ENCODE data around the gene SLC9A4. TPM values are rescaled to one million over a fixed set of nuclear protein-coding genes. Genes with fewer than 3 reads are reported as not detected.

SLC9A4 gene
- total and polyA plus RNA-seq, 2 of the 4 experiments (the other 2 are of a cell fraction), result not detected

GRCh38 chr2:102553601-102554000, 80.6 kb downstream of the SLC9A4 start:
- H2AFZ ChIP-seq (replicated peaks; ENCODE audit: low read length, poor library complexity), result no peak overlapping the region
- in situ Hi-C loops (cut with MboI; ENCODE audit: low sequenced_read_pairs) (no loop called here), intact Hi-C loops (cut with micrococcal nuclease) (no loop called here), dilution Hi-C loops (cut with HindIII; ENCODE audit: low sequenced_read_pairs, unreplicated experiment) (no loop called here)
- ATAC-seq (ENCODE audit: low read depth) (no peak), DNase-seq (no peak)
- H3K4me3 ChIP-seq (ENCODE audit: insufficient read depth, low read depth, low read length), result no peak overlapping the region
- no peak overlapping the region for H2BK20ac ChIP-seq (ENCODE audit: low read depth, low read length)
- H3K4ac ChIP-seq (ENCODE audit: low read depth, low read length), result no peak overlapping the region
- H3K9ac ChIP-seq (ENCODE audit: low read depth, low read length), result no peak overlapping the region
- no peak overlapping the region for H3K4me2 ChIP-seq (ENCODE audit: low read depth, low read length)
- TF ChIP-seq POLR2A (IDR thresholded peaks at IDR 0.05; ENCODE audit: low read depth, low read length) (no peak), RCOR1 (IDR thresholded peaks at IDR 0.05; ENCODE audit: insufficient replicate concordance, low read length) (no peak), RFX5 (IDR thresholded peaks at IDR 0.05; ENCODE audit: low read depth, low read length) (no peak), CEBPB (IDR thresholded peaks at IDR 0.05; ENCODE audit: low read depth, low read length) (no peak), SMC3 (IDR thresholded peaks at IDR 0.05; ENCODE audit: low read depth, low read length) (no peak), CTCF (conservative IDR thresholded peaks at IDR 0.05; ENCODE audit: low read depth, low read length) (no peak), USF2 (IDR thresholded peaks at IDR 0.05; ENCODE audit: low read depth, low read length) (no peak), CHD1 (IDR thresholded peaks at IDR 0.05; ENCODE audit: low read depth, low read length) (no peak), RAD21 (IDR thresholded peaks at IDR 0.05; ENCODE audit: low read length) (no peak), ELK1 (IDR thresholded peaks at IDR 0.05; ENCODE audit: borderline replicate concordance, low read depth, low read length) (no peak), FOS (IDR thresholded peaks at IDR 0.05; ENCODE audit: low read depth, low read length) (no peak), MAZ (IDR thresholded peaks at IDR 0.05; ENCODE audit: borderline replicate concordance, low read depth, low read length) (no peak), MAFK (IDR thresholded peaks at IDR 0.05; ENCODE audit: low read depth, low read length) (no peak), BHLHE40 (IDR thresholded peaks at IDR 0.05; ENCODE audit: low read depth, low read length) (no peak), NFE2L2 (IDR thresholded peaks at IDR 0.05; ENCODE audit: low read depth, low read length) (no peak), MXI1 (IDR thresholded peaks at IDR 0.05; ENCODE audit: borderline replicate concordance, low read depth, low read length) (no peak)
- no peaks in the 10 kb centered on the region for H3K36me3 ChIP-seq (ENCODE audit: control insufficient read depth, insufficient read depth, low read length)
- no peak overlapping the region for H2BK5ac ChIP-seq (ENCODE audit: low read depth, low read length, poor library complexity, severe bottlenecking)
- H3K27me3 ChIP-seq (ENCODE audit: control insufficient read depth, insufficient read depth, low read length), result no peaks in the 10 kb centered on the region
- H3K9me3 ChIP-seq (ENCODE audit: control insufficient read depth, insufficient read depth, low read length), result no peaks in the 10 kb centered on the region
- ChIA-PET POLR2A (ENCODE audit: unreplicated experiment) (no interaction called here), CTCF (no interaction called here)
- no peak overlapping the region for H2AK9ac ChIP-seq (replicated peaks; ENCODE audit: low read depth, low read length, poor library complexity)
- H3K56ac ChIP-seq (ENCODE audit: extremely low read depth, insufficient read depth, low read length), result no peak overlapping the region
- no TSS peak for BruUV-seq (replicated peaks)
- no peaks in the 10 kb centered on the region for H4K20me1 ChIP-seq (ENCODE audit: insufficient read depth, low read length)
- no peak overlapping the region for H3K18ac ChIP-seq (ENCODE audit: low read depth, low read length)
- H2BK120ac ChIP-seq (ENCODE audit: low read depth, low read length), result no peak overlapping the region
- no peak overlapping the region for H3K27ac ChIP-seq (ENCODE audit: insufficient read depth, low read length)
- no peak overlapping the region for H2BK15ac ChIP-seq (ENCODE audit: low read depth, low read length)
- no peak overlapping the region for H4K91ac ChIP-seq (ENCODE audit: insufficient read depth, low read depth, low read length)
- H2AK5ac ChIP-seq (ENCODE audit: low read depth, low read length), result no peak overlapping the region
- H4K5ac ChIP-seq (ENCODE audit: low read depth, low read length), result no peak overlapping the region
- H3K9me1 ChIP-seq (ENCODE audit: insufficient read depth, low read length), result no peaks in the 10 kb centered on the region
- no peaks in the 10 kb centered on the region for H3K4me1 ChIP-seq (ENCODE audit: control insufficient read depth, insufficient read depth, low read length)
- H3K23ac ChIP-seq (ENCODE audit: low read depth, low read length), result no peak overlapping the region
- no peak overlapping the region for H3K14ac ChIP-seq (replicated peaks; ENCODE audit: low read depth, low read length)
- WGBS, 2 experiments (ENCODE audit: extremely low coverage in 2 of 2, insufficient read length in 1 of 2), result 20% methylated on average over 1 of the region's 1 CpG; no CpG with 5 or more reads in 1 of the 2 experiments
- H3K79me1 ChIP-seq (ENCODE audit: low read depth in 1 of 2, low read length in 2 of 2), result no peaks in the 10 kb centered on the region
- no peak overlapping the region for H4K8ac ChIP-seq (ENCODE audit: low read depth in 2 of 2, low read length in 2 of 2)
